Thymus (tissue), 11 donors: ENCODE measurements around the gene ELMO3. TPM values are rescaled to one million over a fixed set of nuclear protein-coding genes. Genes with fewer than 3 reads are reported as not detected.

ENCODE experiments used
- DNase-seq, 9 donors: peaks; one replicate each; pipeline ENCODE4 v3.0.0-alpha.2; 2013; ENCODE audit warnings: low spot score in 9 of 9, low read depth in 6 of 9, missing footprints in 1 of 9
- H3K27ac ChIP-seq, 2 donors: one replicate each; pipeline ENCODE4 v1.5.1; 2013; ENCODE audit warnings: control low read depth in 1 of 2, low read depth in 1 of 2, low read length in 1 of 2, mild to moderate bottlenecking in 1 of 2, moderate library complexity in 1 of 2
- H3K27me3 ChIP-seq, 2 donors: one replicate each; pipeline ENCODE4 v1.5.1; 2013; ENCODE audit warnings: low read length in 1 of 2; ENCODE audit not compliant: control insufficient read depth in 2 of 2, insufficient read depth in 1 of 2
- H3K36me3 ChIP-seq, 2 donors: one replicate each; pipeline ENCODE4 v1.5.1; 2013; ENCODE audit warnings: low read length in 1 of 2, mild to moderate bottlenecking in 1 of 2, moderate library complexity in 1 of 2; ENCODE audit not compliant: control insufficient read depth in 2 of 2, insufficient read depth in 2 of 2
- H3K4me1 ChIP-seq, 2 donors: one replicate each; pipeline ENCODE4 v1.5.1; 2013; ENCODE audit warnings: low read length in 2 of 2; ENCODE audit not compliant: control insufficient read depth in 2 of 2, insufficient read depth in 2 of 2
- H3K4me3 ChIP-seq, 2 donors: one replicate each; pipeline ENCODE4 v1.5.1; 2013; ENCODE audit warnings: low read length in 2 of 2, control low read depth in 1 of 2, mild to moderate bottlenecking in 1 of 2
- H3K9me3 ChIP-seq, 2 donors: one replicate each; pipeline ENCODE4 v1.5.1; 2013; ENCODE audit warnings: low read length in 1 of 2, mild to moderate bottlenecking in 1 of 2; ENCODE audit not compliant: control insufficient read depth in 2 of 2, insufficient read depth in 1 of 2
- WGBS: extraction: QIAGEN DNeasy Blood & Tissue Kit; methylation state at CpG from one replicate; pipeline ENCODE4 v1.1.7; 2013; 5-methylcytosine and 5-hydroxymethylcytosine counted together
- polyA plus RNA-seq: library from polyadenylated mRNA; stranded (reverse); fragments of 200-250 nt; gene quantifications from one replicate; pipeline ENCODE4 v1.2.3, GENCODE V29; 2013
- total RNA-seq: library from RNA; stranded (reverse); fragments of 120-200 nt; gene quantifications from one replicate; pipeline ENCODE4 v1.2.4, GENCODE V29; 2013
- donor health status: healthy.

The ELMO3 gene
- total and polyA plus RNA-seq, 2 donors: 2.3 to 15.3 TPM

DNA sequence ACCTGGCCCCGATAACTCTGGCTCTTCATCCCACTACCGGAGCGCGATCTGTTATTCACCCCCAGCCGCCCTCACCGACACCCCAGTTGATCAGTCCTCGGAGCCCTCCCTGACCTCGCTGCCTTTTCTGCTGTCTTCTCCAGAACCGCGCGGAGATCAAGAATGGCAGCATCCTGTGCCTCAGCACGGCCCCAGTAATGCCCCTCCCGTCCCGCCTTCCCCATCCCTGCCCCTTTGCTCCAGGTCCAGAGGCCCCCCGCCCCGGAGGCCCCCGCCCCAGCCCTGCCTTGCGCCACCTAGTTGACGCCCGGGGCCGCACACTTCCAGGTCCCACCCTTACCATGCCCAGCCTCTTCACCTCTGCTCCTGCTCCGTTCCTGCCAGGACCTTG is 872 bp downstream of the ELMO3 start:
- Histone ChIP-seq H3K4me3 (no peak overlapping the region), H3K36me3 (peaks cover 68 to 94% of the 10 kb centered on the region in 2 donors), H3K27ac (no peak overlapping the region), H3K27me3 (no peaks in the 10 kb centered on the region), H3K9me3 (no peaks in the 10 kb centered on the region), H3K4me1 (no peaks in the 10 kb centered on the region)
- WGBS: 84% methylated on average over 22 of the region's 22 CpGs
- DNase-seq: no peak

DNA sequence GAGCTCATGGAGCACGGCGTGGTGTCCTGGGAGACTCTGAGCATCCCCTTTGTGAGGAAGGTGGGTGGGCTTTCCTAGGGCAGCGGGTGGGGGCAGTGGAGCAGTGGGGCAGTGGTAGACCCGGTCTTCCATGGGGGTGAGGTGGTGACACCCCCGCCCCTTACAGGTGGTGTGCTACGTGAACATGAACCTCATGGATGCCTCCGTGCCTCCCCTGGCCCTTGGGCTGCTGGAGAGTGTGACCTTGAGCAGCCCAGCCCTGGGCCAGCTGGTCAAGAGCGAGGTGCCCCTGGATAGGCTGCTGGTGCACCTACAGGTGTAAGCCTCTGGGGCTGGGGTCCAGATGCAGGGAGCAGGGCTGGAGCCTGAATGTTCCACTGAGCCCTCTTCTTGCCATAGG is 1.6 kb downstream of the ELMO3 start:
- peaks cover 61 to 87% of the 10 kb centered on the region in 2 donors for H3K36me3 ChIP-seq
- H3K27ac ChIP-seq: no peak overlapping the region
- no peak overlapping the region for H3K4me3 ChIP-seq
- DNase-seq: no peak
- no peaks in the 10 kb centered on the region for H3K4me1 ChIP-seq
- 98% methylated on average over 8 of the region's 8 CpGs for WGBS
- H3K9me3 ChIP-seq: no peaks in the 10 kb centered on the region
- H3K27me3 ChIP-seq: no peaks in the 10 kb centered on the region

DNA sequence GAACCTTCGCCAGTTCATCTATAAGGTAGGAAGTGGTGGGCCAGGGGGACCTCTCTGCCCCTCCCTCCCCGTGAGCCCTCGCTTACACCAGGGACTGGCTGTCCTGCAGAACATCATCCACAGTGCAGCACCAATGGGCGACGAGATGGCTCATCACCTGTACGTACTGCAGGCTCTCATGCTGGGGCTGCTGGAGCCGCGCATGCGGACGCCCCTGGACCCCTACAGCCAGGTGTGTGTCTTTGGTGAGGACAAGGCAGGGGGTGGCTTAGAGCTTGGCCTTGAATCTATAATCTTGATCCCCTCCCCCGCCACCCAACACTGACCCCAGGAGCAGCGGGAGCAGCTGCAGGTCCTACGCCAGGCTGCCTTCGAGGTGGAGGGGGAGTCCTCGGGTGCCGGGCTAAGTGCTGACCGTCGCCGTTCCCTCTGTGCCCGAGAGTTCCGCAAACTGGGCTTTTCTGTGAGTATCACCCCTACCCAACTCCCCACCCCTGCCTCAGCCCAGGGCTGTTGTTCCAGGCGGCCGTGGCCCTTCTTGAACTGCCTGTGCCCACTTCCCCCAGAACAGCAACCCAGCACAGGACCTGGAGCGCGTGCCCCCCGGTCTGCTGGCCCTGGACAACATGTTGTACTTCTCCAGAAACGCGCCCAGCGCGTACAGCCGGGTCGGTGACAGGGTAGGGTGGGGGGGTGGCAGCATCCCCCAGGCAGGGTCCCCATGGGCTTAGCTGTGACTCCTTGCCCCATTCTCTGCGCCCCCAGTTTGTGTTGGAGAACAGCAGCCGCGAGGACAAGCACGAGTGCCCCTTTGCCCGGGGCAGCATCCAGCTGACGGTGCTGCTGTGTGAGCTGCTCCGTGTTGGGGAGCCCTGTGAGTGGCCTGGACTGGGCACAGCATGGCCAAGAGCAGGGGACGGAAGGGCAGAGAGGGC is 2.7 kb downstream of the ELMO3 start:
- no peaks in the 10 kb centered on the region for H3K4me1 ChIP-seq
- H3K27ac ChIP-seq: no peak overlapping the region
- WGBS: 98% methylated on average over 40 of the region's 40 CpGs
- no peak for DNase-seq
- H3K4me3 ChIP-seq: no peak overlapping the region
- no peaks in the 10 kb centered on the region for H3K9me3 ChIP-seq
- H3K36me3 ChIP-seq: peaks cover 56 to 77% of the 10 kb centered on the region in 2 donors
- no peaks in the 10 kb centered on the region for H3K27me3 ChIP-seq

DNA sequence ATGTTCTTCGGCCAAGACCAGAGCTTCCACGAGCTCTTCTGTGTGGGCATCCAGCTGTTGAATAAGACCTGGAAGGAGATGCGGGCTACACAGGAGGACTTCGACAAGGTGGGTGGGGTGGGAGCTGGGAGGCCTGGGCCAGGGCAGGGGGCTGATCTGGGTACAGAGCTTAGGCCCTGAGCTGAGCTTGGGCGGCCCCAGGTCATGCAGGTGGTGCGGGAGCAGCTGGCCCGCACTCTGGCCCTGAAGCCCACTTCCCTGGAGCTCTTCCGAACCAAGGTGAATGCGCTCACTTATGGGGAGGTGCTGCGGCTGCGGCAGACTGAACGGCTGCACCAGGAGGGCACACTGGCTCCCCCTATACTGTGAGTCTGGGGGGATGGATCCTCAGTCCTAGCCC is 3.5 kb downstream of the ELMO3 start:
- no peaks in the 10 kb centered on the region for H3K4me1 ChIP-seq
- WGBS: 98% methylated on average over 12 of the region's 12 CpGs
- H3K27ac ChIP-seq: no peak overlapping the region
- H3K36me3 ChIP-seq: peaks cover 48 to 69% of the 10 kb centered on the region in 2 donors
- no peaks in the 10 kb centered on the region for H3K27me3 ChIP-seq
- DNase-seq: no peak
- H3K9me3 ChIP-seq: no peaks in the 10 kb centered on the region
- no peak overlapping the region for H3K4me3 ChIP-seq

- no peaks in the 10 kb centered on the region for H3K27me3 ChIP-seq
- H3K4me1 ChIP-seq: no peaks in the 10 kb centered on the region
- H3K27ac ChIP-seq: no peak overlapping the region
- no peak for DNase-seq
- H3K9me3 ChIP-seq: no peaks in the 10 kb centered on the region
- peaks cover 43 to 63% of the 10 kb centered on the region in 2 donors for H3K36me3 ChIP-seq
- H3K4me3 ChIP-seq: no peak overlapping the region
- WGBS: 97% methylated on average over 23 of the region's 23 CpGs
These were observed 4.1 kb downstream of the ELMO3 start for GRCh38 chr16:67202956-67203493.

DNA sequence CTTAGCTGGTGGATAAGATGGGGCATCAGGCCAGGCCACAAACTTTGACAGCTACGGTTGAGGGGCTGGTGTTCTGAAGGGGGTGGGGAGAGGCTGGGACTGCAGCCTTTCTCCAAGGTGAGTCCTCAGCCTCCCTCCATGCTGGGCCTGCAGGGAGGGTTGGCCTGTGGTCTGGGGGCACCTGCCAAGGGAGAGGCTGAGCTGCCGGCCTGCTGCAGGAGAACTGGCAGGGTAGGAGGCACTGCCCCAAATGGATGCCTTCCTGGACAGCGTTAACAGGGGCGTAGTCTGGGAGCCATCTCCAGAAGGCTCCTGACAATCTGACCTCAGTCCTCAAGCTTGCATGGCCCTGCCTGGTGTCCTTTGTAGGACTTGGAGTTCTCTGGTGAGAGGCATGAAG is 5.1 kb downstream of the ELMO3 start:
- no peaks in the 10 kb centered on the region for H3K27me3 ChIP-seq
- no peak for DNase-seq
- no peaks in the 10 kb centered on the region for H3K9me3 ChIP-seq
- peaks cover 36 to 54% of the 10 kb centered on the region in 2 donors for H3K36me3 ChIP-seq
- H3K4me3 ChIP-seq: no peak overlapping the region
- 94% methylated on average over 4 of the region's 4 CpGs for WGBS
- no peaks in the 10 kb centered on the region for H3K4me1 ChIP-seq
- H3K27ac ChIP-seq: no peak overlapping the region

DNA sequence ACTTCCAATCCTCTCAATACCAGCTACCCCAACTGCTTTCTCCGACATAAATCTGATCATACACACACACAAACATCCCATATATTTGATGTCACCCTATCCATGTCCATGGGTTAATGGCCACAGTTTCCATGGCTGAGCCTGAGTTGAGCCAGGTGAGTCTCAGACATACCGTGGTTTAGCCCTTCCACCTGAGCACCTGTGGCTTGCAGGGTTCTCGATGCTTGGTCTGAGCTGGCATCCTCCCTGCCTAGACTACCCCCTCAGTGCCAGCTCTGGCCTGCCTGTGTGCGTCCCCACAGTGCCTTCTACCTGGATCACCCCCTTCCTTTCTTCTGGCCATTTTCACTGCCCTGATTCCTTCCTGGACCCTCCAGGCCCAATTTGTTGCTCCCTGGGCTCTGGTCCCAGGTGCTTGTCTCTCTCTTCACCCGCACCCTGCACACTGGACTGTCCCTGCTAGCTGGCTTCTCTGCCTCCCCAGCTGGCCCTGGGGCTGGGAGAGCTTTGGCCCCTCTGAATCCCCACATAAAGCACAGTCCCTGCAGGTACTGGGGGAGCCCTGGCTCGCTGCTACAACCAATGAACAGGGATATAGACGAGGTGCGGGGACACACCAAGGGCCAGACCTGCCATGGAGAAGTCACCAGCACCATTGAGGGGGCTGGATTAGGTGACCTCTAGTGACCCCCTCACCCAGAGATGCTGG is 7.4 kb downstream of the ELMO3 start:
- H3K4me1 ChIP-seq: no peaks in the 10 kb centered on the region
- no peak overlapping the region for H3K4me3 ChIP-seq
- peaks cover 28 to 32% of the 10 kb centered on the region in 2 donors for H3K36me3 ChIP-seq
- no peak overlapping the region for H3K27ac ChIP-seq
- H3K9me3 ChIP-seq: no peaks in the 10 kb centered on the region
- 98% methylated on average over 8 of the region's 8 CpGs for WGBS
- H3K27me3 ChIP-seq: no peaks in the 10 kb centered on the region
- DNase-seq: no peak

GRCh38 chr16:67206838-67207248 is 7.9 kb downstream of the ELMO3 start:
- H3K36me3 ChIP-seq: peaks cover 22 to 27% of the 10 kb centered on the region in 2 donors
- H3K9me3 ChIP-seq: no peaks in the 10 kb centered on the region
- DNase-seq: no peak
- no peak overlapping the region for H3K4me3 ChIP-seq
- no peaks in the 10 kb centered on the region for H3K4me1 ChIP-seq
- no peaks in the 10 kb centered on the region for H3K27me3 ChIP-seq
- 97% methylated on average over 3 of the region's 3 CpGs for WGBS
- no peak overlapping the region for H3K27ac ChIP-seq
